ENCODE results near the gene LSR.
A peak's percentile ranks its signal among the peaks of the same experiment; 100 is the strongest.

LSR gene

DNA sequence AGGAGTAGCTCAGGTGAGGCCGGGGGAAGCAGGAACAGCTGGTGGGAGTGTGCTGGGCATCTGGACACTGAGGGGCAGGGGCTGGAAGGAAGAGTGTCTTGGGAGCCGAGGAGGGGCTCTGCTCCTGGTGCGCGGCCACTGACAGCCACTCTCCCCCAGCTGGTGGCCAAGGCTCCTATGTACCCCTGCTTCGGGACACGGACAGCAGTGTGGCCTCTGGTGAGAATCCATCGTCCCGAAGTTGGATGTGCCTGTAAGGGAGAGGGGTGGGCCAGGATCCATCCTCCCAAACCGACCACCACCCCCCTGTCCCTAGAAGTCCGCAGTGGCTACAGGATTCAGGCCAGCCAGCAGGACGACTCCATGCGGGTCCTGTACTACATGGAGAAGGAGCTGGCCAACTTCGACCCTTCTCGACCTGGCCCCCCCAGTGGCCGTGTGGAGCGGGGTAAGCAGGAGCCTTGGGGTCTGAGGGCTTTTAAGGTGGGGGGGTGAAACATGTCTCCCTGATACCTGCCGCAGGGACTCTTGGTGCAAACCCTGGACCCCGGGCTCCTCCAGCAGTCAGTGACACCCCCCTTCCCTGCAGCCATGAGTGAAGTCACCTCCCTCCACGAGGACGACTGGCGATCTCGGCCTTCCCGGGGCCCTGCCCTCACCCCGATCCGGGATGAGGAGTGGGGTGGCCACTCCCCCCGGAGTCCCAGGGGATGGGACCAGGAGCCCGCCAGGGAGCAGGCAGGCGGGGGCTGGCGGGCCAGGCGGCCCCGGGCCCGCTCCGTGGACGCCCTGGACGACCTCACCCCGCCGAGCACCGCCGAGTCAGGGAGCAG, 17.9 kb downstream of the LSR start (continued):
- TF ChIP-seq, protein P1, sequence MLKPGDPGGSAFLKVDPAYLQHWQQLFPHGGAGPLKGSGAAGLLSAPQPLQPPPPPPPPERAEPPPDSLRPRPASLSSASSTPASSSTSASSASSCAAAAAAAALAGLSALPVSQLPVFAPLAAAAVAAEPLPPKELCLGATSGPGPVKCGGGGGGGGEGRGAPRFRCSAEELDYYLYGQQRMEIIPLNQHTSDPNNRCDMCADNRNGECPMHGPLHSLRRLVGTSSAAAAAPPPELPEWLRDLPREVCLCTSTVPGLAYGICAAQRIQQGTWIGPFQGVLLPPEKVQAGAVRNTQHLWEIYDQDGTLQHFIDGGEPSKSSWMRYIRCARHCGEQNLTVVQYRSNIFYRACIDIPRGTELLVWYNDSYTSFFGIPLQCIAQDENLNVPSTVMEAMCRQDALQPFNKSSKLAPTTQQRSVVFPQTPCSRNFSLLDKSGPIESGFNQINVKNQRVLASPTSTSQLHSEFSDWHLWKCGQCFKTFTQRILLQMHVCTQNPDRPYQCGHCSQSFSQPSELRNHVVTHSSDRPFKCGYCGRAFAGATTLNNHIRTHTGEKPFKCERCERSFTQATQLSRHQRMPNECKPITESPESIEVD (tag by site-specific recombination; IDR thresholded peaks at IDR 0.05): no peak
- TF ChIP-seq ZIC2 (tag by site-specific recombination; IDR thresholded peaks at IDR 0.05) (no peak; the same call in 1 of the 2 replicates), YY1 (tag by site-specific recombination; IDR thresholded peaks at IDR 0.05) (no peak; the same call in 1 of the 2 replicates), ZNF510 (tag by site-specific recombination; IDR thresholded peaks at IDR 0.05; ENCODE audit: insufficient replicate concordance) (no peak), ZNF423 (tag by site-specific recombination; IDR thresholded peaks at IDR 0.05) (peak; percentile 73; the same call in 1 of the 2 replicates), ZFP3 (tag by site-specific recombination; IDR thresholded peaks at IDR 0.05; ENCODE audit: low read depth) (no peak), ZNF843 (tag by site-specific recombination; IDR thresholded peaks at IDR 0.05) (no peak; the same call in 1 of the 2 replicates), RBAK (tag by site-specific recombination; IDR thresholded peaks at IDR 0.05) (no peak), GLI2 (tag by site-specific recombination; IDR thresholded peaks at IDR 0.05; ENCODE audit: borderline replicate concordance, low read depth) (no peak), ZNF354C (tag by site-specific recombination; IDR thresholded peaks at IDR 0.05; ENCODE audit: borderline replicate concordance, low read depth) (no peak), ZNF214 (tag by site-specific recombination; IDR thresholded peaks at IDR 0.05; ENCODE audit: borderline replicate concordance) (no peak), SCRT2 (tag by site-specific recombination; IDR thresholded peaks at IDR 0.05) (peak; percentile 21; the same call in 1 of the 2 replicates), ZNF701 (tag by site-specific recombination; IDR thresholded peaks at IDR 0.05) (no peak), YY2 (tag by site-specific recombination; IDR thresholded peaks at IDR 0.05) (no peak), ZNF530 (tag by site-specific recombination; IDR thresholded peaks at IDR 0.05; ENCODE audit: low read depth) (no peak), ZNF221 (tag by site-specific recombination; IDR thresholded peaks at IDR 0.05; ENCODE audit: borderline replicate concordance) (no peak), ZNF112 (tag by site-specific recombination; IDR thresholded peaks at IDR 0.05) (no peak), ZNF335 (tag by site-specific recombination; conservative IDR thresholded peaks at IDR 0.05) (peak; percentile 40), ZNF837 (tag by site-specific recombination; IDR thresholded peaks at IDR 0.05) (no peak), REPIN1 (tag by site-specific recombination; IDR thresholded peaks at IDR 0.05; ENCODE audit: low read depth) (no peak)
- TF ChIP-seq, protein P2, sequence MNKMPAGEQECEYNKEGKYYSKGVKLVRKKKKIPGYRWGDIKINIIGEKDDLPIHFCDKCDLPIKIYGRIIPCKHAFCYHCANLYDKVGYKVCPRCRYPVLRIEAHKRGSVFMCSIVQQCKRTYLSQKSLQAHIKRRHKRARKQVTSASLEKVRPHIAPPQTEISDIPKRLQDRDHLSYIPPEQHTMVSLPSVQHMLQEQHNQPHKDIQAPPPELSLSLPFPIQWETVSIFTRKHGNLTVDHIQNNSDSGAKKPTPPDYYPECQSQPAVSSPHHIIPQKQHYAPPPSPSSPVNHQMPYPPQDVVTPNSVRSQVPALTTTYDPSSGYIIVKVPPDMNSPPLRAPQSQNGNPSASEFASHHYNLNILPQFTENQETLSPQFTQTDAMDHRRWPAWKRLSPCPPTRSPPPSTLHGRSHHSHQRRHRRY (tag by site-specific recombination; IDR thresholded peaks at IDR 0.05): no peak
- TF ChIP-seq, protein P3, sequence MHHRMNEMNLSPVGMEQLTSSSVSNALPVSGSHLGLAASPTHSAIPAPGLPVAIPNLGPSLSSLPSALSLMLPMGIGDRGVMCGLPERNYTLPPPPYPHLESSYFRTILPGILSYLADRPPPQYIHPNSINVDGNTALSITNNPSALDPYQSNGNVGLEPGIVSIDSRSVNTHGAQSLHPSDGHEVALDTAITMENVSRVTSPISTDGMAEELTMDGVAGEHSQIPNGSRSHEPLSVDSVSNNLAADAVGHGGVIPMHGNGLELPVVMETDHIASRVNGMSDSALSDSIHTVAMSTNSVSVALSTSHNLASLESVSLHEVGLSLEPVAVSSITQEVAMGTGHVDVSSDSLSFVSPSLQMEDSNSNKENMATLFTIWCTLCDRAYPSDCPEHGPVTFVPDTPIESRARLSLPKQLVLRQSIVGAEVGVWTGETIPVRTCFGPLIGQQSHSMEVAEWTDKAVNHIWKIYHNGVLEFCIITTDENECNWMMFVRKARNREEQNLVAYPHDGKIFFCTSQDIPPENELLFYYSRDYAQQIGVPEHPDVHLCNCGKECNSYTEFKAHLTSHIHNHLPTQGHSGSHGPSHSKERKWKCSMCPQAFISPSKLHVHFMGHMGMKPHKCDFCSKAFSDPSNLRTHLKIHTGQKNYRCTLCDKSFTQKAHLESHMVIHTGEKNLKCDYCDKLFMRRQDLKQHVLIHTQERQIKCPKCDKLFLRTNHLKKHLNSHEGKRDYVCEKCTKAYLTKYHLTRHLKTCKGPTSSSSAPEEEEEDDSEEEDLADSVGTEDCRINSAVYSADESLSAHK (tag by site-specific recombination; IDR thresholded peaks at IDR 0.05): no peak
- TF ChIP-seq, protein P4, sequence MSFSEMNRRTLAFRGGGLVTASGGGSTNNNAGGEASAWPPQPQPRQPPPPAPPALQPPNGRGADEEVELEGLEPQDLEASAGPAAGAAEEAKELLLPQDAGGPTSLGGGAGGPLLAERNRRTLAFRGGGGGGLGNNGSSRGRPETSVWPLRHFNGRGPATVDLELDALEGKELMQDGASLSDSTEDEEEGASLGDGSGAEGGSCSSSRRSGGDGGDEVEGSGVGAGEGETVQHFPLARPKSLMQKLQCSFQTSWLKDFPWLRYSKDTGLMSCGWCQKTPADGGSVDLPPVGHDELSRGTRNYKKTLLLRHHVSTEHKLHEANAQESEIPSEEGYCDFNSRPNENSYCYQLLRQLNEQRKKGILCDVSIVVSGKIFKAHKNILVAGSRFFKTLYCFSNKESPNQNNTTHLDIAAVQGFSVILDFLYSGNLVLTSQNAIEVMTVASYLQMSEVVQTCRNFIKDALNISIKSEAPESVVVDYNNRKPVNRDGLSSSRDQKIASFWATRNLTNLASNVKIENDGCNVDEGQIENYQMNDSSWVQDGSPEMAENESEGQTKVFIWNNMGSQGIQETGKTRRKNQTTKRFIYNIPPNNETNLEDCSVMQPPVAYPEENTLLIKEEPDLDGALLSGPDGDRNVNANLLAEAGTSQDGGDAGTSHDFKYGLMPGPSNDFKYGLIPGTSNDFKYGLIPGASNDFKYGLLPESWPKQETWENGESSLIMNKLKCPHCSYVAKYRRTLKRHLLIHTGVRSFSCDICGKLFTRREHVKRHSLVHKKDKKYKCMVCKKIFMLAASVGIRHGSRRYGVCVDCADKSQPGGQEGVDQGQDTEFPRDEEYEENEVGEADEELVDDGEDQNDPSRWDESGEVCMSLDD (tag by site-specific recombination; IDR thresholded peaks at IDR 0.05): peak; percentile 79
- TF ChIP-seq, protein P5, sequence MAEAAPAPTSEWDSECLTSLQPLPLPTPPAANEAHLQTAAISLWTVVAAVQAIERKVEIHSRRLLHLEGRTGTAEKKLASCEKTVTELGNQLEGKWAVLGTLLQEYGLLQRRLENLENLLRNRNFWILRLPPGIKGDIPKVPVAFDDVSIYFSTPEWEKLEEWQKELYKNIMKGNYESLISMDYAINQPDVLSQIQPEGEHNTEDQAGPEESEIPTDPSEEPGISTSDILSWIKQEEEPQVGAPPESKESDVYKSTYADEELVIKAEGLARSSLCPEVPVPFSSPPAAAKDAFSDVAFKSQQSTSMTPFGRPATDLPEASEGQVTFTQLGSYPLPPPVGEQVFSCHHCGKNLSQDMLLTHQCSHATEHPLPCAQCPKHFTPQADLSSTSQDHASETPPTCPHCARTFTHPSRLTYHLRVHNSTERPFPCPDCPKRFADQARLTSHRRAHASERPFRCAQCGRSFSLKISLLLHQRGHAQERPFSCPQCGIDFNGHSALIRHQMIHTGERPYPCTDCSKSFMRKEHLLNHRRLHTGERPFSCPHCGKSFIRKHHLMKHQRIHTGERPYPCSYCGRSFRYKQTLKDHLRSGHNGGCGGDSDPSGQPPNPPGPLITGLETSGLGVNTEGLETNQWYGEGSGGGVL (tag by site-specific recombination; IDR thresholded peaks at IDR 0.05): peak; percentile 55; the same call in 1 of the 2 replicates
